Type B pancreatic cell (in vitro differentiated cells): ENCODE results near the gene CHMP1A. TPM values are rescaled to one million over a fixed set of nuclear protein-coding genes. Genes with fewer than 3 reads are reported as not detected.
A peak's percentile ranks its signal among the peaks of the same experiment; 100 is the strongest.

Experiments
- DNase-seq: peaks from one replicate; pipeline ENCODE4 v3.0.0; 2021; ENCODE audit warnings: mixed read lengths; ENCODE audit not compliant: unreplicated experiment; ENCODE audit errors: extremely low spot score
- H3K27ac Mint-ChIP-seq: 2 replicates; pipeline ENCODE4 v1.8.0; 2021; ENCODE audit warnings: mild to moderate bottlenecking, mixed read lengths
- H3K27me3 Mint-ChIP-seq: 2 replicates; pipeline ENCODE4 v1.8.0; 2021; ENCODE audit warnings: mixed read lengths
- H3K36me3 Mint-ChIP-seq: 2 replicates; pipeline ENCODE4 v1.8.0; 2021; ENCODE audit warnings: mixed read lengths
- H3K4me1 Mint-ChIP-seq: one replicate; pipeline ENCODE4 v1.8.0; 2021; ENCODE audit warnings: mixed read lengths; ENCODE audit not compliant: unreplicated experiment
- H3K4me3 Mint-ChIP-seq: 2 replicates; pipeline ENCODE4 v1.8.0; 2021; ENCODE audit warnings: mild to moderate bottlenecking, mixed read lengths
- H3K9me3 Mint-ChIP-seq: 2 replicates; pipeline ENCODE4 v1.8.0; 2021; ENCODE audit warnings: mixed read lengths
- CTCF ChIP-seq: fragments of 200-600 bp; sonication (generic); conservative IDR thresholded peaks from 2 replicates; pipeline ENCODE4 v1.5.0; 2021; ENCODE audit warnings: antibody characterized with exemption, mild to moderate bottlenecking
- total RNA-seq: library from RNA; stranded (reverse); gene quantifications from 2 replicates; pipeline ENCODE4 v1.2.1, GENCODE V29; 2021; ENCODE audit warnings: low replicate concordance

CHMP1A gene
- total RNA-seq, 1 donor from 2014 or later = 93.4 TPM

GRCh38 chr16:89688395-89688794 is 30.9 kb upstream of the CHMP1A start:
- no peak for TF ChIP-seq CTCF
- no peak for DNase-seq
- Mint-ChIP-seq H3K36me3 (peaks cover 8% of the 10 kb centered on the region), H3K27me3 (no peaks in the 10 kb centered on the region), H3K9me3 (no peaks in the 10 kb centered on the region), H3K4me1 (peaks cover 9% of the 10 kb centered on the region), H3K4me3 (peak overlapping the region; percentile 93), H3K27ac (no peak overlapping the region)

GRCh38 chr16:89687092-89687940 is 29.8 kb upstream of the CHMP1A start:
- H3K9me3 Mint-ChIP-seq = no peaks in the 10 kb centered on the region
- peaks cover 9% of the 10 kb centered on the region for H3K4me1 Mint-ChIP-seq
- TF ChIP-seq CTCF = no peak
- peaks cover 15% of the 10 kb centered on the region for H3K36me3 Mint-ChIP-seq
- H3K4me3 Mint-ChIP-seq = peak overlapping the region; percentile 93
- H3K27ac Mint-ChIP-seq = peak overlapping the region; percentile 96
- DNase-seq = peak; percentile 78
- no peaks in the 10 kb centered on the region for H3K27me3 Mint-ChIP-seq

GRCh38 chr16:89686520-89687091 is 29.1 kb upstream of the CHMP1A start, which contains the start of gene CDK10:
TSS of gene CDK10 (plus strand) at chr16:89686689. CDS start at chr16:89686711, 22 bp downstream.
- no peak for TF ChIP-seq CTCF
- peaks cover 18% of the 10 kb centered on the region for H3K36me3 Mint-ChIP-seq
- H3K4me3 Mint-ChIP-seq = peak within 1 kb of the TSS; percentile 94
- peak; percentile 97 for DNase-seq
- peaks cover 9% of the 10 kb centered on the region for H3K4me1 Mint-ChIP-seq
- peak within 1 kb of the TSS; percentile 96 for H3K27ac Mint-ChIP-seq
- H3K27me3 Mint-ChIP-seq = no peaks in the 10 kb centered on the region
- H3K9me3 Mint-ChIP-seq = no peaks in the 10 kb centered on the region

GRCh38 chr16:89685916-89686315 is 28.4 kb upstream of the CHMP1A start:
- Mint-ChIP-seq H3K4me1 (peaks cover 9% of the 10 kb centered on the region), H3K27ac (no peak overlapping the region), H3K9me3 (no peaks in the 10 kb centered on the region), H3K36me3 (peaks cover 18% of the 10 kb centered on the region), H3K4me3 (peak overlapping the region; percentile 54), H3K27me3 (no peaks in the 10 kb centered on the region)
- TF ChIP-seq CTCF = no peak
- DNase-seq = no peak

- Mint-ChIP-seq H3K27me3 (no peaks in the 10 kb centered on the region), H3K4me3 (no peak overlapping the region), H3K27ac (no peak overlapping the region), H3K9me3 (no peaks in the 10 kb centered on the region), H3K36me3 (peaks cover 17% of the 10 kb centered on the region), H3K4me1 (no peaks in the 10 kb centered on the region)
- TF ChIP-seq CTCF = no peak
- no peak for DNase-seq
These were observed 20.8 kb upstream of the CHMP1A start for GRCh38 chr16:89678258-89678657.
